ENCODE measurements around the gene RPL38. TPM values are rescaled to one million over a fixed set of nuclear protein-coding genes. Genes with fewer than 3 reads are reported as not detected.

RPL38 gene
- total RNA-seq, 4 donors from 2014 or later: 565 to 1,273 (median 679) TPM

DNA sequence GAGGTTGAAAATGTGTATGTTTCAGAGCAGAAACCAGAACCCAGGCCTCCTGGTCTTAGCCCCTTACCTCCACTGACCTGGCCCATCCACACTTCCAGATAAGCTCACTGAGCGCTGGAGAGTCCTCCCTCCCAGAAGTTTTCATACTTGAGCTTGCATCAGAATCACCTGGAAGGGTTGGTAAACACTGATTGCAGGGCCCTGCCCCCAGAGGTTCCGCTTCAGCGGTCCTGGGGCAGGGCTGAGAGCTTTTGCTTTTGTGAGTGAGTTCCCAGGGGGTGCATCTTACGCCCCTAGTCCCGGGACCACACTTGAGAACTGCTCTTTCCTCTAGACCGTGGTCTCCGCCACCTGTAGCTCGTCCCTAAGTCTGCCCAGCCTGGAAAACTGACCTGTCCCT is 30.5 kb downstream of the RPL38 start:
- no peak for DNase-seq (ENCODE audit: low spot score in 2 of 2)
- H3K27ac ChIP-seq: no peak overlapping the region
- H3K4me3 ChIP-seq: no peak overlapping the region
- H3K4me1 ChIP-seq: no peaks in the 10 kb centered on the region
- H3K9me3 ChIP-seq: no peaks in the 10 kb centered on the region
- H3K27me3 ChIP-seq: no peaks in the 10 kb centered on the region
- TF ChIP-seq CTCF (IDR thresholded peaks at IDR 0.05) (no peak), POLR2AphosphoS5 (IDR thresholded peaks at IDR 0.05) (no peak), EP300 (IDR thresholded peaks at IDR 0.05) (no peak), POLR2A (IDR thresholded peaks at IDR 0.05) (no peak)
- no peaks in the 10 kb centered on the region for H3K36me3 ChIP-seq
- WGBS: 87% methylated on average over 8 of the region's 8 CpGs

DNA sequence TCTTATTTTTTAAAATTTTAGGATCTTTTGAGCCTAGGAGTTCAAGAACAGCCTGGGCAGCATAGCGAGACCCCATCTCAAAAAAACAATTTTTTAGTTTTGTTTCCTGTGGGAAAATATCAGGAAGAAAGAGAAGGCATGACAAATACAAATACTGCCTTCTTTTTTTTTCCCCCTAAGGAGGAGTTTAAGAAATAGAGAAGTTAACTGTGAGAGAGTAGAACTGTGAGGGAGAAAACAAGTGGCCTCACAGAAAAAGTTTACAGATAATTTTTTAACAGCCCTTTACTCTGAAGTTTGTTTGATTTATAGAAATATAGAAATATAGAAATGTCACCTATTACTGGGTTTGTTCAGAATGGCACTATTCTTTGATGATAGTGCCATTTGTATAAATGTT is 31.0 kb downstream of the RPL38 start:
- Histone ChIP-seq H3K27ac (no peak overlapping the region), H3K4me3 (no peak overlapping the region), H3K9me3 (no peaks in the 10 kb centered on the region), H3K4me1 (no peaks in the 10 kb centered on the region), H3K36me3 (no peaks in the 10 kb centered on the region), H3K27me3 (no peaks in the 10 kb centered on the region)
- DNase-seq (ENCODE audit: low spot score in 2 of 2): no peak
- TF ChIP-seq POLR2AphosphoS5 (IDR thresholded peaks at IDR 0.05) (no peak), EP300 (IDR thresholded peaks at IDR 0.05) (no peak), CTCF (IDR thresholded peaks at IDR 0.05) (no peak)
- WGBS: 75% methylated on average over 1 of the region's 1 CpG

GRCh38 chr17:74235040-74235581 is 31.6 kb downstream of the RPL38 start:
- Histone ChIP-seq H3K27me3 (no peaks in the 10 kb centered on the region), H3K4me1 (no peaks in the 10 kb centered on the region), H3K4me3 (peak overlapping the region; percentile 6), H3K36me3 (no peaks in the 10 kb centered on the region), H3K9me3 (no peaks in the 10 kb centered on the region), H3K27ac (peak overlapping the region; percentile 39)
- 67% methylated on average over 16 of the region's 19 CpGs for WGBS
- no peak for DNase-seq (ENCODE audit: low spot score in 2 of 2)
- TF ChIP-seq POLR2A (IDR thresholded peaks at IDR 0.05) (no peak), POLR2AphosphoS5 (IDR thresholded peaks at IDR 0.05) (no peak), EP300 (IDR thresholded peaks at IDR 0.05) (no peak), CTCF (IDR thresholded peaks at IDR 0.05) (no peak)

DNA sequence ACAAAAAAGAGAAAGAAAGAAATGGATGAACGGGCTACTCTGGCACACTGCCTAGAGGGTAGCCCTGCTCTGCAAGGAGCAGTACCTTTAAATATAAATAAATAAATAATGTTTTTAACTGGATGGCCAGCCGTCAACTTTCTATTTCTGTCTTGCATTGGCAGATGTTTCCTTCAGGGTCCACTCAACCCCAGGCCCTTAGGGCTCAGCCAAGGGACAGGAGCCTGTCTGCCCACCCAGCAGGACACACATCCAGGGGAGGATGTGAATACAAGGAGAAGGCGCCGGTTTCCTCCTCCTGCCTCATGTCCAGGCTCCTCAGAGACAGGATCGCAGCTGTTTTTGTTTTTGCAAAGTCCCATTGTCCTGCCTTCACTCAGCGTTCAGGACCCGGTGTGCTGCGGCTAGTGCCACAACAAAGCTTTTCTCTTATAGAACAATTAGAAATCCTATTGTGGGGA is 32.5 kb downstream of the RPL38 start:
- no peaks in the 10 kb centered on the region for H3K36me3 ChIP-seq
- no peak for DNase-seq (ENCODE audit: low spot score in 2 of 2)
- no peak overlapping the region for H3K4me3 ChIP-seq
- H3K9me3 ChIP-seq: no peaks in the 10 kb centered on the region
- TF ChIP-seq POLR2AphosphoS5 (IDR thresholded peaks at IDR 0.05) (no peak), EP300 (IDR thresholded peaks at IDR 0.05) (no peak), CTCF (IDR thresholded peaks at IDR 0.05) (no peak), POLR2A (IDR thresholded peaks at IDR 0.05) (no peak)
- no peaks in the 10 kb centered on the region for H3K27me3 ChIP-seq
- H3K4me1 ChIP-seq: peaks cover under 1% of the 10 kb centered on the region
- no peak overlapping the region for H3K27ac ChIP-seq
- WGBS: 74% methylated on average over 8 of the region's 8 CpGs

DNA sequence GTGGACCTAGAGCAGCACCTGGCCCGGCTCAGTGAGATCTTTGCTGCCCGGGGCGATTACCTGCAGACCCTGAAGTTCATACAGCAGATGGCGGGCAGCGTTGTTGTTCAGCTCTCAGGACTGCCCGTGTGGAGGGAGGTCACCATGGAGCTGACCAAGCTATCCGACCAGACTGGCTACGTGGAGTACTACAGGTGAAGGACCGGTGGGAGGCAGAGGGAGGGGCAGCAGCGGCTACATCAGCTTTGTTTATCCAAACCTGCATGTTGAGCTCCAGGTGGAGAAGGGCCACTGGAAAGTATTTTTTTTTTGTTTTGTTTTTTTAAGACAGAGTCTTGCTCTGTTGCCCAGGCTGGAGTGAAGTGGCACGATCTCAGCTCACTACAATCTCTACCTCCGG is 33.8 kb downstream of the RPL38 start:
- 86% methylated on average over 12 of the region's 12 CpGs for WGBS
- no peak for DNase-seq (ENCODE audit: low spot score in 2 of 2)
- TF ChIP-seq EP300 (IDR thresholded peaks at IDR 0.05) (no peak), POLR2A (IDR thresholded peaks at IDR 0.05) (no peak), POLR2AphosphoS5 (IDR thresholded peaks at IDR 0.05) (no peak), CTCF (IDR thresholded peaks at IDR 0.05) (no peak)
- Histone ChIP-seq H3K27me3 (no peaks in the 10 kb centered on the region), H3K4me1 (peaks cover 7% of the 10 kb centered on the region), H3K4me3 (no peak overlapping the region), H3K9me3 (no peaks in the 10 kb centered on the region), H3K36me3 (no peaks in the 10 kb centered on the region), H3K27ac (no peak overlapping the region)

Measured in suprapubic skin (tissue), 4 donors.